SHP77 (cell line): Measurements from ENCODE around the gene CDC42EP2.
A peak's percentile ranks its signal among the peaks of the same experiment; 100 is the strongest.

Experiments used
- DNase-seq, 2 experiments: peaks; one replicate each; lab custom pipeline; 2025; lab: John Stamatoyannopoulos, UW

CDC42EP2 gene

GRCh38 chr11:65298131-65298535 is 16.5 kb upstream of the CDC42EP2 start:
- DNase-seq: no peak

- DNase-seq: no peak
These were observed 15.9 kb upstream of the CDC42EP2 start for GRCh38 chr11:65298655-65299179.

GRCh38 chr11:65300621-65301275 is 13.9 kb upstream of the CDC42EP2 start:
- DNase-seq: no peak

- DNase-seq: no peak
These were observed 13.0 kb upstream of the CDC42EP2 start for GRCh38 chr11:65301491-65302329.

- no peak for DNase-seq
These were observed 11.1 kb upstream of the CDC42EP2 start for GRCh38 chr11:65303555-65303954.

GRCh38 chr11:65304110-65304509 is 10.6 kb upstream of the CDC42EP2 start:
- DNase-seq: no peak

- DNase-seq: no peak
These were observed 10.1 kb upstream of the CDC42EP2 start for GRCh38 chr11:65304613-65305012.

GRCh38 chr11:65305501-65306268 is 9.0 kb upstream of the CDC42EP2 start:
- no peak for DNase-seq

GRCh38 chr11:65307298-65308229 is 7.1 kb upstream of the CDC42EP2 start:
- no peak for DNase-seq

- DNase-seq: no peak
These were observed 6.3 kb upstream of the CDC42EP2 start for GRCh38 chr11:65308281-65308891.

- no peak for DNase-seq
These were observed 5.7 kb upstream of the CDC42EP2 start for GRCh38 chr11:65309006-65309405.

GRCh38 chr11:65310215-65310614 is 4.5 kb upstream of the CDC42EP2 start:
- DNase-seq: no peak

GRCh38 chr11:65310736-65311135 is 3.9 kb upstream of the CDC42EP2 start:
- no peak for DNase-seq

GRCh38 chr11:65311170-65311678 is 3.4 kb upstream of the CDC42EP2 start:
- no peak for DNase-seq

GRCh38 chr11:65315204-65315865 is 669 bp downstream of the CDC42EP2 start:
- DNase-seq: peak; percentile 45 to 63

GRCh38 chr11:65315866-65316226 is 1.2 kb downstream of the CDC42EP2 start:
- no peak for DNase-seq

- no peak for DNase-seq
These were observed 1.8 kb downstream of the CDC42EP2 start for GRCh38 chr11:65316227-65317024.

GRCh38 chr11:65317025-65317786 is 2.5 kb downstream of the CDC42EP2 start:
- peak; percentile 30 to 42 for DNase-seq
